GM18517 (cell line): ENCODE data around the gene SMTN.

Source experiments
- ATAC-seq: cut with Tn5 transposase; IDR thresholded peaks from one replicate; pipeline ENCODE4 v1.9.1; 2021; ENCODE audit warnings: mild to moderate bottlenecking, moderate library complexity; ENCODE audit not compliant: unreplicated experiment

SMTN gene

DNA sequence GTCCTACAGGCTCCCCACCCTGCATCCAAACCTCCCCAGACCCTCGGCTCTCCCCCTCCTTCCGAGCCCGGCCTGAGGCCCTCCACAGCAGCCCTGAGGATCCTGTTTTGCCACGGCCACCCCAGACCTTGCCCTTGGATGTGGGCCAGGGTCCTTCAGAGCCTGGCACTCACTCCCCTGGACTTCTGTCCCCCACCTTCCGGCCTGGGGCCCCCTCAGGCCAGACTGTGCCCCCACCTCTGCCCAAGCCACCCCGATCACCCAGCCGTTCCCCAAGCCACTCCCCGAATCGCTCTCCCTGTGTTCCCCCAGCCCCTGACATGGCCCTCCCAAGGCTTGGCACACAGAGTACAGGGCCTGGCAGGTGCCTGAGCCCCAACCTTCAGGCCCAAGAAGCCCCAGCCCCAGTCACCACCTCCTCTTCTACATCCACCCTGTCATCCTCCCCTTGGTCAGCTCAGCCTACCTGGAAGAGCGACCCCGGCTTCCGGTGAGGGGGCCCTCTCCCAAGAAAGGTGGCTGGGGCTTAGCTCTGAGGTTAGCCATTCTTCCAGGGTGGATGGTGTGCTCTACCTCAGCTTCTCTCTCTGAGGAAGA, 44.5 kb downstream of the SMTN start:
- no peak for ATAC-seq

DNA sequence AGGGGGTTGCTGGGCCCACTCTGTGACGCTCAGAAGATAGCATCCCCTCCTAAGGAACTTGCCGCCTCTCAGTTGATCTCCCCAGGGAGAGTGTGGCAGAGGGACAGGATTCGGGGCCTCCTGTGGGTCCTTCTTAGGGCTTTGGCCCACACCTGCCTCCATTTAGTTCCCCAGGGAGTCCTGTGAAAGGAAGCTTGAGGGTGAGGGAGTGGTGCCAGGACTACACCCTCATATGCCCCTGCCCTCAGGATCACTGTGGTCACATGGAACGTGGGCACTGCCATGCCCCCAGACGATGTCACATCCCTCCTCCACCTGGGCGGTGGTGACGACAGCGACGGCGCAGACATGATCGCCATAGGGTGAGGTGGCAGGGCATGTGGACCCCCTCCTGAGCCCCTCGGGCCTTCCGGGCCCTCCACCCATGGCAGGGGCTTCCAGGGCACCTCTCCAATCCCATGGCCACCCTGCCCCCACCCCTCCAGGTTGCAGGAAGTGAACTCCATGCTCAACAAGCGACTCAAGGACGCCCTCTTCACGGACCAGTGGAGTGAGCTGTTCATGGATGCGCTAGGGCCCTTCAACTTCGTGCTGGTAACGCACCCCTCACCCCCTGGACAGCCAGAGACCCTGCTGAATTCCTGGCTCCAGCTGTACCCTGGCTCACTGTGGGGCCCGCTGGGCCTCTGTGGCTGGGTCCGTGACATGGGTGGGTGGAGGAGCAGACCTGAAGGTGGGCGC, 45.2 kb downstream of the SMTN start:
- no peak for ATAC-seq

DNA sequence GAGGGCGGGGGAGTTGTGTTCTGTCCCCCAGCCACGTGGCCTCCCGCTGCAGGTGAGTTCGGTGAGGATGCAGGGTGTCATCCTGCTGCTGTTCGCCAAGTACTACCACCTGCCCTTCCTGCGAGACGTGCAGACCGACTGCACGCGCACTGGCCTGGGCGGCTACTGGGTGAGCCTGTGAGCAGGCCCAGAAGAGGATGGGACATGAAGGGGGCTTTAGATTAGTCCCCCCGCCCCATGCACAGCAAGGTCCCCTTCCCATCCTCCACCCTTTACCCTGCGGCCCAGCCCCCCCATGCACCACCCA, 45.7 kb downstream of the SMTN start:
- no peak for ATAC-seq

DNA sequence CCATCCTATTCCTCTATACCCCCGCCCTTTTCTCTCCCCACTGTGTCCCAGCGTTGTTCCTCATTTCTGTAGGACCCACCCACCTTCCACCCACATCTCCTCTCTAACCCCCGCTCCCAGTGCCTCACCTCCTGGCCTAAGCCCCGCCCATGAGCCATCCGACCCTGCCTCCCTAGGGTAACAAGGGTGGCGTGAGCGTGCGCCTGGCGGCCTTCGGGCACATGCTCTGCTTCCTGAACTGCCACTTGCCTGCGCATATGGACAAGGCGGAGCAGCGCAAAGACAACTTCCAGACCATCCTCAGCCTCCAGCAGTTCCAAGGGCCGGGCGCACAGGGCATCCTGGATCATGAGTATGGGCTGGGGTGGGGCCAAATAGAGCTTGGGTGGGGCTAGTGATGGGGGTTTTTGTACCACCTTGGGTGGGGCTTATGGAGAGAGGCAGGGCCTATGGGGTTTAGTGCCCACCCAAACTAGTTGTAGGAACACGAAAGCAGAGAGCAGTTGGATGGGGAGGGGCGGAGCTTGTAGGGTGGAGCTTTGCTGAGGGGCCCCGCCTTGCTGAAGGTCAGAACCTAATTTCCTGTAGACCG, 46.2 kb downstream of the SMTN start:
- no peak for ATAC-seq

DNA sequence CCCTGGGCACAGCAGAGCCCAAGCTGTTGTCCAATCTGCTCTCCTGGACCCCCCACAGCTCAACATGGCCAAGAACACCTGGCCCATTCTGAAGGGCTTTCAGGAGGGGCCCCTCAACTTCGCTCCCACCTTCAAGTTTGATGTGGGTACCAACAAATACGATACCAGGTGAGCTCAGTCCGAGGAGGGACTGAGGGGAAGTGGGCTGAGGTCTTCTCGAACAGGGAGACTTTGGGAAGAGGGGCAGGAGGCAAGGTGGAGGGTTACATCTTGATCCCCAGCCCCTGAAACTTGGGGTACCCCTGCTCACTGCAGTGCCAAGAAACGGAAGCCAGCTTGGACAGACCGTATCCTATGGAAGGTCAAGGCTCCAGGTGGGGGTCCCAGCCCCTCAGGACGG, 47.0 kb downstream of the SMTN start:
- no peak for ATAC-seq

DNA sequence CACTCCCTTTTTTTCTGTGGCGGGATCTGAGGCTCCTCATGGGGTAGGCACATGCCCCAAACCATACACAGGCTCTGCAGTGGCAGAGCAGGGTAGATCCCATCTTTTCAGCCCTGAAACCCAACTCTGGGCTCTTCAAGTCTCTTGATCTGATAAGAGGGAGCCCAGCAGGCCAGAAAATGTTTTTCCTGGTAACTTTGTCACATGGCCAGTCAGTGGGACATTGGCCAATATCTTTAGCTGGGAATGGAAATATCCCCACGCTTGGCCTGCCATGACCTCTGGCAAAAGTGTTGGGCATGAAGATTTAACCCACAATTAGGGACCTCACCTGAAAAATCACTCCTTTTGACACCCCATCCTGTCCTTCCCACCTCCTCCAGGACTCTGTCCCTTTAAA, 49.8 kb downstream of the SMTN start:
- ATAC-seq: no peak

DNA sequence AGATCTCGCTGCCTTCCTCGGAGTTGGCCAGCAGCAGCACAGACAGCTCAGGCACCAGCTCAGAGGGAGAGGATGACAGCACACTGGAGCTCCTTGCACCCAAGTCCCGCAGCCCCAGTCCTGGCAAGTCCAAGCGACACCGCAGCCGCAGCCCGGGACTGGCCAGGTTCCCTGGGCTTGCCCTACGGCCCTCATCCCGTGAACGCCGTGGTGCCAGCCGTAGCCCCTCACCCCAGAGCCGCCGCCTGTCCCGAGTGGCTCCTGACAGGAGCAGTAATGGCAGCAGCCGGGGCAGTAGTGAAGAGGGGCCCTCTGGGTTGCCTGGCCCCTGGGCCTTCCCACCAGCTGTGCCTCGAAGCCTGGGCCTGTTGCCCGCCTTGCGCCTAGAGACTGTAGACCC, 52.8 kb downstream of the SMTN start:
- no peak for ATAC-seq

DNA sequence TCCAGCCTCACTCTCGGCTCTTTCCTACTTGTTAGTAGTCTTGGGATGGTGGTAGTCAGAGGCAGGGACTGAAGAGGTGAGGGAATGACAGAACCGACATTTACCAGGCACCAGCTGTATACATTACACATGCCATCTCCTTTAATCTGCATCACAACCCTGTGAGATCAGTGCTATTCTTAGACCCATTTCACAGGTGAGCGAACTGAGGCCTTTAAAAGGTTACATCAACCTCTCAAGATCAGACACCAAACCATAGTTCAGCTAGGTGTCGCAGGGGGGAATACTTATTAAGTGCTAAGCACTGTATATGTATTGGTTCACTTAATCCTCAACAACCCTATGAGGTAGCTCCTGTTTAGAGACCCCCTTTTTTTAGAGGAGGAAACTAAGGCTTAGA, 53.6 kb downstream of the SMTN start:
- ATAC-seq: no peak

DNA sequence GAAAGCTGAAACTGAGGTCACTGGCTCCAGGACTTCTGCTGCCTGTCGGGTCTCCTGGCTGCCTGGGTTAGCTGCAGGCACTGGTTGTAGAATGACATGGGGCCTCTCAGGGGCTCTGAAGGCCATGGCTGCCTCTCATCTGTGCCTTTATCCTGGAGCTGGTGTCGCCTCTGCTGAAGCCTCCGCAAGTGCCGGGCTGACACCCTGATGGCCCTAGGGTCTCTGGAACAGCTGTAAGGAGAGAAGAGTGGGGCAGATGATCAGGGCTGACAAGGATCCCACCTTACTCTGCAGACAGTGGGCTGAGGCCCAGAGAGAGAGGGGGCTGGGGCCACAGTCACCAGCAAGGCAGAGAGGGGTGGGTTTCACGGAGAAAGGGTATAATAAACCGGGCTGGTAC, 54.6 kb downstream of the SMTN start:
- no peak for ATAC-seq

DNA sequence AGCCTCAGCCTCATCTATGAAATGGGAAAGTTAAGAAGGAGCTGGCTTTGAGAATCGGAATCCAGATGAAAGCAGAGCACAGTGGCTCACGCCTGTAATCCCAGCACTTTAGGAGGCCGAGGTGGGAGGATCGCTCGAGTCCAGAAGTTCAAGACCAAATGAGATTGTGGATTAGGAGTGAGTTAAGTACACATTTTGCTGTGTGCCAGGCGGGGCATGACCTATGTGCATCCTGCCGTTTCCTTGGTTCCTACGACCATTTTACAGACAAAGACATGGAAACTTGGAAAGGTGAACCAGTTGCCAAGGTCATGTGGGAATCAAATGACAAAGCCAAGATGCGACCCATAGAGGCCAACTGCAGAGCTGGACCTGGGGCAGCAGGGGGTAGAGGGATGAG, 55.0 kb downstream of the SMTN start:
- no peak for ATAC-seq

DNA sequence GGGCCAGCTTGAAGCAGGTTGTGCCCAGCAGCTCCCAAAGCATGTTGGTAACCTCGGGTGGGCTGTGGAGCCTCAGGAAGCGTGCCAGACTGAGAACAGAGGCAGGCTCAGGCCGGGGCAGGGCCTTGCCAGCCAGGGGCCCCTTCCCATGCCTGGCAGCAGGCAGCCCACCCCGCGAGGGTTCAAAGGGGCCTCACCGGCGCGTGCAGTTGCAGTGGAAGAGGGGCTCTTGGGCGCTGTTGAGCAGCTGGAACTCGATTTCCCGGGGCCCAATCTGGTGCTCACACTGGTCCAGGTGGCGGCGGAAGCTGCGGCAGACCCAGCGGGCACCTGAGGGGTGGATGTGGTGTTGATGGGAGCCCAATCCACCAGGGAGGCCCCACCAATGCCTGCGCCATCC, 55.6 kb downstream of the SMTN start:
- ATAC-seq: no peak

DNA sequence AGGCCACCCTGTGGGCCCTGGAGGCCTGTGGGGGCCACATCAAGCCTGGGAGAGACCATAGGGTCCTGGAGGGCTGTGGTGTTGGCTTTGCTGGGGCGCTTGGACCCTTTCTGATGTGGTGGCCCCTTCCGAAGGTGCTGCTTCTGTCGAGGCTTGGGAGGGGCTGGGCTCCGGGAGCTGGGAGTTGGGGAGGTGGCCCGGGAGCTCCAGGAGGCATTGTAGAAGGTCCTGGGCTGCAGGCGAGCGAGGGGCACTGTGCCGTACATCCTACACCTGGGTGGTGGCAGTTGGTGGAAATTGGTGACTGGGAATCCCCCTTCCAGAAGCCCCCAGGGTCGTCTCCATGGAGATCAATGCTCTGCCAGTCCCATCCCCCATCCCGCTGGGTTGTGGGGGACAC, 56.6 kb downstream of the SMTN start:
- ATAC-seq: no peak

DNA sequence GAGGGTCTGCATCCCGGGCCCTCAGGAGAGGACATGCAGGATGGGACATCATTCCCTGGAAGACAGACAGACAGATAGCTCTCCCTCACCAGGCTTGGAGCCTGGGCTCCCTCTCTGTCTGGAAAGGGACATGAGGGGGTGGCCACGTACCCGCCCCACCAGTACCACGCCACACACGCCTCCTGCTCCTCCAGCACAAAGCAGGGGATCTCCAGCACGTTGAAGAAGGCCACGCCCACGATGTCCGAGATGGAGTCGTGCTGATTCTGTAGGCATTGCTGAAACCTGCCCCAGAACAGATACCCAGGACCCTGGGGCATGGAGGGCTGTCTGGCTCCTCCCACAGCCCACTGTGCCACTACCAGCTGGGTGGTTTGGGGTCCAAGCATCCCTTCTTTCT, 57.0 kb downstream of the SMTN start:
- ATAC-seq: no peak

DNA sequence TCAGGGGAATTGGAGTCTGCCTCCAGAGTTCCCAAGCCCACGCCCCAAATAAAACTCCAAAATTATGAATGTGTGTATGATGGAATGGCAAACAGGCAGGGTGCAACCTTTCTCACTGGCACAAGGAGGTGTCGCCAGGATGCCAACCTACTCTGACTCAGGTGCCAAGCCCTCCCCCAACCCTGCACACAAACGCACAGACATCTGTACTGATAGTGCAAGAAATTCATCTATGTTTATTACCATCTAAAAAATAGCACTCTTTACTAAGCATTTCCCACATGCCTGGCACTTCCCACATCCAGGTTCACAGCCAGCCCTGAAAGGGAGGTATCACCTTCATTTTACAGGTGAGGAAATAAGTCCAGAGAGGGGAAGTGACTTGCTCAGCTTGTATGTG, 57.9 kb downstream of the SMTN start:
- no peak for ATAC-seq

DNA sequence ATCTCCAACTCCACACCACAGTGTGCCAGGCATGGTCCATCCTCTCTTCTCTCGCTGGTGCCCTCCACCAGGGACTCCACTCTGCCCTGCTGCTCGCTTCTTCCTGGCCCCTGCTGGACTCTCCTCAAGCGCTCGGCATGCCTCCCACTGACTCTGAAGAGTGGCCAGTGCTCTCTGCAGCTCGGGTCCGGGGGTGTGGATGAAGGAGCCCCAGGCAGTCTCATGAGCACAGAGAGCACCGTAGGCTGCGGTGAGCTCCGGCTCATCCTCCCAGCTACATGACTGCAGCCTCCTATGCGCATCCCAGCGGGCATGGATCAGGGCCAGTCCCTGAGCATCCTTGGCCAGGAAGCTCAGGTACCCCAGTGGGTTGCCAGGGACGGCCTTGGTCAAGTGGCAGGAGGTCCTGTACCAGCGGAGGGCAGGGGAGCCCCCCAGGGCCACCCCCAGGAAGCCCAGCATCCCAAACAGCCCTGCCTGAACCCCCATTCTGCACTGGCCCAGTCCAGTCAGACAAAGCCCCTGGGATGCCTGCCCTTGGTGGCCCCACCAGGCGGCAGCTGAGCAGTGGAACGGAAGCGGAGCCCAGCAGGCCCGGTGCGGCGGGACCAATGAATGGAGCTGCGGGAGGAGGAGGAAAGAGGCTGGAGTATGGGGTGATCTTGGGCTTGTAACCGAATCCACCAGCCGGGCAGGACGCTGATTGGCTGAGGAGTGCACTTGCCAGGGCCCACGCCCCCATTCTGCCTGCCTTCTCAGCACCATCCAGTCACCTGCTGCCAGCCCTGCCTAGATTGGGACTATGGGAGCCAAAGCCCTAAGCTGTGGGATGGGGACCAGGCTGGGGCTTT, 59.0 kb downstream of the SMTN start, which contains the start of gene PLA2G3:
Gene PLA2G3, minus strand, starts transcription at position 643 of the 851 bp plus-strand sequence. Its CDS starts 154 bp downstream, at position 489.
- no peak for ATAC-seq

DNA sequence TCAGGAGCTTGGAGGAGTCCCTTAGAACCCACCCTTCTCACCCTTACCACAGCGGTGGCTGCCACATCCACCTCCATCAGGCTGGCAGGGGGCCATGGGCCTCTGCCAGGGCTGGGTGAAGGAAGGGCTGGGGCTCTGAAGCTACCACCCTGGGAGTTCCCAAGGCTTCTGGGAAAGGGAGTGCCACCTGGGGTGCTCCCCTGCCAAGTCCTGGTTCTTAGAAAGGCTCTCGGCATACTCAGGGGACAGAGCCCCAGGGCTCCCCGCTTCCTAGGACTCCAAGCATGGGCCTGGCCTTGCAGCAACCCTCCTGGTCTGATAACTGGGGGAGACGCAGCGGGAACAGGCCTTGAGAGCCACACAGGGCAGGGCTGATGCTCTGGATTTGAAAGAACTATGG, 59.6 kb downstream of the SMTN start:
- no peak for ATAC-seq

DNA sequence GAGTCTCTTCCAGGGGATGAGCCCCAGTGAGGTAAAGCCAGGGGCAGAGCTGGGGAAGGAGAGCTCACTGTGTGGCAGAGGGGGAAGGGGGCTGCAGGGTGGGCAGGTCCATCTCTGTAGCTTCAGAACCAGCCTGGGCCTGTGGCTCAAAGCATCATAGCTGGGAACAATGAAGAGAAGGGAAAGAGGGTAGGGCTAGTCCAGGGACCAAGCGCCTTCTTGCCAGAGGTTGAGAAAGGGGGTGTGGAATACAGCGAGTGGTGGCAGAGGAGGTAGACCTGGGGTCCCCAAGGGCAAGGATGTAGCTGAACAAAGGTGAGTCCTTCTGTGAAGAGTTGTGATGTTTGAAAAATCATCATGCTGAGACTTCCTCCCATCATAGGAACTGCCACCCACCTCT, 60.4 kb downstream of the SMTN start:
- no peak for ATAC-seq

DNA sequence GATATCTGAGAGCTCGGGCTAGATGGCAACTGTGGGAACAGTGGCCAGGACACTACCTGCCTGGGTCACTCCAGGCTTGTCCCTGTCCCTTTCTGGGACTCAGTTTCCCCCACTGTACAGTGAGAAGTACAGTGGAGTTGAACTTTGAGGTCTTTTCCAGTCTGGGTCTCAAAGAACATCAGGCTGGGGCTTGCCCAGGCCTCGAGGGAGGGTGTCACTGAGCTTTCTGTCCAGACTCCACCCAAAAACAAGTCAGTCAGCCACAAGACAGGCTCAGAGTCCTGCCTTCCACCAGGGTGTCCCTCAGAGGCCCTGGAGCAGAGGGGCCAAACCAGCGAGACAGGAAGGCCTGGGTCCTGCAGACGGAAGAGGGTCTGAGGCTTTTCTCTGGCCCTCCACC, 61.2 kb downstream of the SMTN start:
- no peak for ATAC-seq

DNA sequence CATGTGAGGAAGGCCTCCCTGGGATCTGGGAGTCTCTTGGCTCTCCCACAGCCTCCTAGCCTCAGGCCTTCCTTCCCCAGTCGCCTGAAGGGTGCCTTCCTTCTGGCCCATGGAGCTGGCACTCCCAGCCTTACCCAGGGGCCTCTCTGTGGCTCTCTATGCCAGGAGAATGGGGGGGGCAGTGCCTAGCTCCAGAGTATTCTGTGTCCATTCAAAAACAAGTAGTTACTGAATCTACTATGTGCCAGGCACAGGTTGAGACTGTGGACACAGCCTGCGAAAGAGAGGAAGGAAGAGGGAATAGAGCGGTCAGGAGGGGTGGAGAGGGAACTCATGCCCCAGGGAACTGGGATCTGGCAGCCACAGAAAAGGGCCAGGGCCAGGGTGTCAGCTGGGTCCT, 61.9 kb downstream of the SMTN start:
- ATAC-seq: no peak

DNA sequence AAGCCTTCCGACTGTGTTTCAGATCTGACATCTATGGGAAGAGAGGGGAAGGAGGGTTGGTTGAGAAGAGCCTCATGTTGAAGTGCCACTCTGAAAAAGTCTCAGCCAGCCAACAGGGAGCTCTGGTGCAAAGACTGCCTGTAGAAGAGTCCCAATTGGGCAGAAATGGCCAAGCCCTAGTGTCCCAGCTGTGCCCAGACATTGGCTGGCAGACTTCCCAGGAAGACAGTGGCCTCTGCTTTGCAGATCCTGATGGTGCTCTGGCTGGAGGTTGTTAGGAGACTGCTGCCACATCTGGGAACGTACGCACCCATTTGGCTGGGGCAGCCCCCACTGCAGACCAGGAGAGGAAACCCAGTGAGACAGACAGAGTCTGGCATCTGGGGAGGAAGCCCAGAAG, 62.4 kb downstream of the SMTN start:
- ATAC-seq: no peak

DNA sequence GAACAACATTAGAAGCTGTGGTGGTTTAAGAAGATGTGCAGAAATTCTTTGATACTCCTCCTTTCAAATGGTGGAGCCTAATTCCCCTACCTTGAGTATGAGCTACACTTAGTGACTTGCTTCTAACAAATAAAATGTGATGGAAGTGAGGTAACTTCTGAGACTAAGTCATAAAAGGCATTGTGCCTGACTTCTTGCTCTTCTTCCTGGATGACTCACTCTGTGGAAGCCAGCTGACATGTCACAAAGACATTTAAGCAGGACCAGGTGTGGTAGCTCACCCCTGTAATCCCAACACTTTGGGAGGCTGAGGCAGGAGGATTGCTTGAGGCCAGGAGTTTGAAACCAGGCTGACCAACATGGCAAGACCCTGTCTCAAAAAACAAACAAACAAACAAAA, 63.1 kb downstream of the SMTN start:
- ATAC-seq: no peak

DNA sequence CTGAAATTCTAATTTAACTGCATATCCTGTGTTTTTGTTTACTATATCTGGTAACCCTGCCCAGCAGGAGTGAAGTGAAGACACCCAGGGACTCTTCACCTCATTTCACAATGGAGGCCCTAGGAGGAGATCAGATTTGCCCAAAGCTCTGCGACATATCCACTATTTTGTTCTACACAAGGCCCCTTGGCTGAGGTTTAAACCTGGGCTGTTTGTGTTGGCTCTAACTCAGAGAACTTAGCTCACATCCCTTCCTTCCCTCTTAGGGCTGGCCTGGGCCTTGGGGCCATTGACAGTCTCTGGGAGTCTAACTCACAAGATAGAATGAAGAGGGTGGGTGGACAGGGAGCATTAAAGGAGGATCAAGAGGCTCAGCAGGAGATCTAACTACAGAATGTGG, 67.4 kb downstream of the SMTN start:
- ATAC-seq: no peak
